ENCODE measurements around the gene PTCD3.
A peak's percentile ranks its signal among the peaks of the same experiment; 100 is the strongest.

The PTCD3 gene

GRCh38 chr2:86105969-86106945 lies at the start of gene PTCD3:
TSS of gene PTCD3 (plus strand) at chr2:86106235. CDS start at chr2:86106248, 13 bp downstream.
- peak; percentile 81 for DNase-seq (ENCODE audit: low read depth in 2 of 2)

GRCh38 chr2:86056590-86057331 lies 49.3 kb upstream of the PTCD3 start:
- DNase-seq (ENCODE audit: low read depth in 2 of 2), result no peak

GRCh38 chr2:86062043-86062442 lies 44.0 kb upstream of the PTCD3 start:
- no peak for DNase-seq (ENCODE audit: low read depth in 2 of 2)

GRCh38 chr2:86064006-86064405 lies 42.0 kb upstream of the PTCD3 start:
- no peak for DNase-seq (ENCODE audit: low read depth in 2 of 2)

DNA sequence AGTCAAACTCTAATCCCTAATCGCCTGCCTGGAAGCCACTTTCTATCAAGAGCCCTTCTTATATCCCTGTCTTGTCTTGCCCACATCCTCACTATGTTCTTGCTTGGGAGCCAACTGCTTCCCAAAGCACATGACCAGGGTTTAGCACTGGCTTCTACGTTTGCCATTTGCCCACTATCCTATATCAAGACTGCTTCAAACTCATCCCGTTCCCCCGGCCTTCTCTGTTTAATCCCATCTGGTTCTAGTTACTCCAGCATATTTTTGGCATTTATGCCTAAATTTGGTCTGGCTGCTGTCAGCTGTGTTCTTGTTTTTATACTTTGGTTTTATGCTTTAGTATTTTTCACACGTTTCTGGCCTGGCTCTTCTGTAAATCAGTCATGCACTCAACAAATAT lies 40.5 kb upstream of the PTCD3 start:
- DNase-seq (ENCODE audit: low read depth in 2 of 2), result peak; percentile 81 to 84

DNA sequence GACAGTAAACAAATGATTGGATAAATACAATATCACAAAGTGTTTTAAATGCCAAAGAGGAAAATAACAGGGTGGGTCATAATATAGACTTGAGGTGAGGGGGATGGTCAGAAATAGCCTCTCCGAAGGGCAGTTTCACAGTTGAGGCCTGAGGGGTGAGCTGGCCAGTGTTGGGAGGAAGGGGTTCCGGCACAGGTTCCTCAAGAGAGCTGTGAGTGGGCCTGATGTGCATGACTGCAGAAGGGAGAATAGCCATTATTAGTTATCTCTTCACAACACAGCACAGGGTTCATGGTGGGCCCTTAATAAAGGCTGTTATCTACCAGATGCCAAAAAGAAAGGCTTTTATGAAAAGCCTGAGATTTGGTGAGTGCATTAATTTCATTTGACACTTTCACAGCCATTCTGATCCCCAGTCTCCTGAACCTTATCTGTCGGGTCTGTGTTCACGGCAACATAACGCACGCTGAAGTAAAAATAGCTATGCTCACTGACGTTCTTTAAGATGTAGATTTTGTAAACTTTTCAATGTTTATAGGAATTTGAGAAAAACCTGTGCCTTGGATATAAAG lies 39.9 kb upstream of the PTCD3 start:
- DNase-seq (ENCODE audit: low read depth in 2 of 2), result no peak

DNA sequence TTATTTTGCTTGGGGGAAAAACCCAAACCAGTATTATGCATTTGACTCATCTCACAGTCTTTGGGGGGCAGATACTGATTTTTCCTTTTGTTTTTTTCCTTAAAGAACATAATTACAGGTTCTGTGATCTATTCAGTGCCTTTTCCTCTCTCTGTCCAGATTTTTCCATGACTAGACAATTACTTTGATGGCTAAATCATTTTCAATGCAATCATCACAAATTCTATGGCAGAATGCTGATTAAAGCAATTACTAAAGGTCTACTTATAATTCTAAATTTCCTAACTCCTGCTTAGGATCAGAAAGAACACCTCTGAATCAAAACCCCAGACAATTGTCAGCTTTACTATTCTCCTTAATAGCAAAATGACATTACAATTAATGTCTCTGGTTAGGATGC lies 39.1 kb upstream of the PTCD3 start:
- no peak for DNase-seq (ENCODE audit: low read depth in 2 of 2)

DNA sequence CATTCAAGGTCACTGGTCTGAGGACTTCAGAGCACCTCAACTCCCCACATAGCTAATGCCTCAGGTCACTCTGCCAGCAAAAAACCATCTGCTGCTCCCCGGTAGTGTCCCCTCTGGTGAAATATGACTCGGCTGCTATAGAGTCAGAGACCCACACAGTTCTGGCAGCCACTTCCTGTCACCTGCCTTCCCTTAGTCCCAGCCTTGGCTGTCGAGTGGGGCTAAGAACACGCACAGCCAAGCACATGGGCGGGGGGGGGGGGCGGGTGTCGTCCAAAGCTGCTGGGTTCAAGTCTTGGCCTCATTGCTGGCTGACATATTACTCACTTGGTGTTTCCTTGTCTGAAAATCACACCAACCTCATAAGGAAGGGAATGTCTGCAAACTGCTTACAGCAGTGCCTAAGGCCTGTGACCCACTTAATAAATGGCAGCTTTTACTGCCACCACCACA lies 37.9 kb upstream of the PTCD3 start:
- DNase-seq (ENCODE audit: low read depth in 2 of 2), result no peak

DNA sequence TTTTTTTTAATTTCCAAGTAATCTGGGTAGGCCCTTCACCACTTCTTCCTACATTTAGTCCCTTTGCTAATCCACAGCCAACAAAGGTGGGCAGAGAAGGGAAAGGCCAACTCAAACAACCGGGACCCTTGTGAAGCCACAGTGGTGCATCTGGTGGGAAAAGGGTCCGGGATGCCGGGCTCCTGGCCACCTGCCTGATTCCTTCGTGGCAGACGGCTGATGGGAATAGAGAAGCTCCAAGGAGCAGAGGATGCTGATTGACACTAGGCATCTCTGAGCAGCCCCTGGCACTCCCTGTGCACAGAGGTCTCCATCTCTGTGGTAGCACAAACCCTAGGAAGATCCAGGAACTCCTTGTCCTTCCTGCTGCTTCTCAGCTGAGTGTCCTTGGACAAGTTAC lies 37.4 kb upstream of the PTCD3 start:
- no peak for DNase-seq (ENCODE audit: low read depth in 2 of 2)

- DNase-seq (ENCODE audit: low read depth in 2 of 2), result no peak
Measured at GRCh38 chr2:86069091-86069685, 36.8 kb upstream of the PTCD3 start.

DNA sequence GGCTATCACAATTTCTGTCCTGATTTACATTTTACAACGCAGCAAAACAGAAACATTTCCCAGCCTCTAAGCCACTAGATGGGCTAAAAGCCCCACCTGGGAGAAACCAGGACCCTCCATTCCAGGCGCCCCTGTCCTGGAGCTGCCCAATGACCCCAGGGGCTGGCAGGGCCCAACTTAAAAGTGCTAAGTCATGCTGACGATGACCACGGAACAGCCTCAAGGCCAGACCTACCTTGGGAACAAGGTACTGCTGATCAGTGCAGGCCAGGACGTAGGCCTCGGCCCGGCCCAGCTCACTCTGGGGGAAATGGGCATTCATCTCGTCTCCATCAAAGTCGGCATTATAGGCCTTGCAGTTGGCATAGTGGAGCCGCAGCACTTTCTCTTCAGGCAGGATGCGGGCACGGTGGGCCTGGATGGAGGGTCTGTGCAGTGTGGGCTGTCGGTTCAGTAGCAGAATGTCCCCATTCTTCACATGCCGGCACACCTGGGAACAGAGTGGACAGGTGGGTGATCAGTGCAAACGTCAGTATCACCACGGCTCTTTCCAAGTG lies 36.2 kb upstream of the PTCD3 start:
- no peak for DNase-seq (ENCODE audit: low read depth in 2 of 2)

DNA sequence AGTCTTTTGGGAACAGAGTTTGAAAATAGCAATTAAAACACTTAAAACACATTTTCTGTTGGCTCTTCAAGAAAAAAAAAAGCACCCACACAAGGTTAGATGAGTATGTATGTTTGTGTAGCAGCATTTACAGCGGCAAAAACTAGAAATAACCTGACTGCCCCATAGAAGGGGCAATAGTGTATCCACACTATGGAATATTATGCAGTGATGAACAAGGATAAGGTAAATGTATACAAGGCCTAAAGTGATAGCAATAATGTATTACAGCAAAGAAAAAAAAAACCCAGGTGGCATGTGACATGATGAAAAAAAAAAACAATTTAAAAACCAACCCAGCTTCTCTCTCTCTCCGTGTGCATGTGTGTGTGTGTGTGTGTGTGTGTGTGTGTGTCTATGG lies 35.2 kb upstream of the PTCD3 start:
- no peak for DNase-seq (ENCODE audit: low read depth in 2 of 2)

DNA sequence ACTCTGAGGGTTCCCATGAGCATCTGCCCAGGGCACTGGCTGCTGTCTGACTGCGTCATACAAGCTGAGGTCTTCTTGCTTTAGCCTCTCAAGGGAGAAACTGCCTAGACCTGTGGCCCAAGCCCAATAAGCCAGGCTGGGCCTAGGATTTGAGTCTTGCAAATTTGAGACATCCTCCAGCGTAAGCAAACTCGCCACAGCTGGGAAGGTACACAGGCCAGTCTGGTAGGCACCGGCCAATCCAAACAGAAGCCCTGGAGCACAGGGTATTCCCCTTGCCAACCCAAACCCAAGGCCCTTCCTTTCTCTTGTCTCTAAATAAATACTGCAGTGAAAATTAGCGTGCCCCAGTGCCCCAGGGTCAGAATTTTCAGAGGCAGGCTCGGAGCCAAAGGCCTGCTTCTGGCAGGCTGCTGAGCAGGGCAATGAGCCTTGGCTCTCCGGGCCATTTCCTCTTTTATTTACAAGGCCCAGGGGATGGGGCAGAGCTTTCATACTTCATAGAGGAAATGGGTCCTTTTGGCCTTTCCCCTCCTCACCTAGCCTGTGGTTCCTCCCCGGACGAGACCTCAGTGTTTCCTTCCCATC lies 33.7 kb upstream of the PTCD3 start:
- no peak for DNase-seq (ENCODE audit: low read depth in 2 of 2)

DNA sequence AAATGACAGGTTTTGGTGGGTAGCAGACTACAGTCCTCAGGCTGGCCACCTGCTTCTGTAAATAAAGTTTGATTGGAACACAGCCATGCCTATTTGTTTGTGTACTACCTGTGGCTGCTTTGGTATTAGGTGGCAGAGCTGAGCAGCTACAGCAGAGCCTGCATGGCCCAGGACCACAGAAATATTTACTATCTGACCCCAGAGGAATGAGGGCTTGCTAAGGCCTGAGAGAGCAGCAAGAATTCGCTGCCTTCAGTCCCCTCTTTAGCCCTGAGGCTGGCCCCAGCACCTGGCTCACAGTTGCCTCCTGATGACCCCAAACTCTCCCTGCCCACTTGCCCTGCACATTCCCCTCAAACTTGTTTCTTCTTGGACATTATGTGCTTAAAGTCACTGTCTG lies 32.8 kb upstream of the PTCD3 start:
- DNase-seq (ENCODE audit: low read depth in 2 of 2), result no peak

- no peak for DNase-seq (ENCODE audit: low read depth in 2 of 2)
Measured at GRCh38 chr2:86074256-86074655, 31.8 kb upstream of the PTCD3 start.

- DNase-seq (ENCODE audit: low read depth in 2 of 2), result no peak
Measured at GRCh38 chr2:86074811-86075210, 31.2 kb upstream of the PTCD3 start.

- no peak for DNase-seq (ENCODE audit: low read depth in 2 of 2)
Measured at GRCh38 chr2:86075886-86076285, 30.1 kb upstream of the PTCD3 start.

- peak in 1 of 2 experiments; percentile 19 for DNase-seq (ENCODE audit: low read depth in 2 of 2)
Measured at GRCh38 chr2:86078774-86079545, 27.1 kb upstream of the PTCD3 start.

DNA sequence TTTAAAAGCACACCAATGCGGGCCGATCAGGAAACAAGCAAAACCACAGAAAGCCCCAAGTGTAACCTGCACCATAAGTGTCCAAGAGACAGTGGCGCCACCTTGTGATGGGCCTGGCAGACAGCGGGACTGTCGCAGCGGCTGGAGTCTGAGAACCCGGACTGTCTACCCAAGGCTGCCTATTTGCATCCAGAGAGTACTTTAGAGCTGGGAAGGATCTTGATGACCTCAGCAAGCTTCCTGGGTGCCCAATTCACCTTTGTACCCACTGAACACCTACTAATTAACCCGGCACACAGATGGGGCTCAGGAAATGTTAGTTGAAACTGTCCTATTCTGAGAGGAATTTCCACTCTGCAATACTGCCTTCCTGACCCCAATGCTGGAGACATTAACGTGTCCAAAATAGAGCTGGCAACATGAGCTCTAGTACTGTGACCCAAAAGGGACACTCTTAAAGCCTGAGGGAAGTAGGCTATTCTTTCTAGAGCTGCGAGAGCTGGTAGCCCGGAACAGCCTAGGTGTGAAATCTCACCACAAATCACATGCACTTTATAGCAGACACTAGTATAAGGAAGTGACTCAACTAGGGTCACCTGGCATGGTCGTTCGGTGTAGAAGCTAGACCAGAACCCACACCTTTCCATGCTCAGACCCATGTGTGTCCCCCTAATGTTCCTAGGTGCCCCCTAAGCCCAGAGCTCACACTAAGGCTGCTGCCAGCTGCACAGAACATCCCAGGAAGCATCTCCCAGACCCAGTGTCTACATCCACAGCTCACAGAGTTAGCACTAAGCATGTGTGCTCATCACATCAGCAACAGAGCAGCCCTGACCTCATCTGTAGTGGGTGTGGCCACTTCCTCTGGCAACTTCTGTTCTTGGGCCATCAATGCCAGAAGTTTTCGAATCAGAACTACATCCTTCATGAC lies 25.8 kb upstream of the PTCD3 start:
- no peak for DNase-seq (ENCODE audit: low read depth in 2 of 2)

Data from fibroblast of skin of left biceps (primary cell).